GM12878 (cell line): ENCODE measurements around the gene SCN7A.

Source experiments
- EGR1 ChIP-seq, 2 experiments: IDR thresholded peaks; 1 replicate in 1 of 2; 2 replicates in 1 of 2; pipeline ENCODE4 v1.6.1; 2011 to 2012; ENCODE audit warnings: low read depth in 2 of 2, low read length in 2 of 2, borderline replicate concordance in 1 of 2, mild to moderate bottlenecking in 1 of 2, moderate library complexity in 1 of 2
- FOS ChIP-seq: IDR thresholded peaks from 3 replicates; pipeline ENCODE4 v1.6.1; 2011; ENCODE audit warnings: borderline replicate concordance; ENCODE audit not compliant: insufficient read length; ENCODE audit errors: extremely low read depth
- GABPA ChIP-seq: IDR thresholded peaks from 2 replicates; pipeline ENCODE4 v1.6.1; 2014; ENCODE audit warnings: antibody characterized with exemption, low read depth, mild to moderate bottlenecking, inconsistent platforms
- MTA3 ChIP-seq: IDR thresholded peaks from 2 replicates; pipeline ENCODE4 v1.6.1; 2012; ENCODE audit warnings: low read length, inconsistent platforms, borderline replicate concordance
- NFYB ChIP-seq: IDR thresholded peaks from 2 replicates; pipeline ENCODE4 v1.6.1; 2011; ENCODE audit warnings: low read depth, mild to moderate bottlenecking, low read length, improper control_type of control experiment, moderate library complexity; ENCODE audit not compliant: insufficient read depth
- POLR2A ChIP-seq: IDR thresholded peaks from 2 replicates; pipeline ENCODE4 v1.6.1; 2011; ENCODE audit warnings: low read depth, mild to moderate bottlenecking, low read length
- RFX5 ChIP-seq: IDR thresholded peaks from 2 replicates; pipeline ENCODE4 v1.6.1; 2011; ENCODE audit warnings: low read depth, low read length, improper control_type of control experiment
- SMC3 ChIP-seq: IDR thresholded peaks from 2 replicates; pipeline ENCODE4 v1.6.1; 2011; ENCODE audit warnings: low read length, improper control_type of control experiment, borderline replicate concordance
- TF ChIP-seq, protein P1 (sequence below): fragments of 450-650 bp; formaldehyde crosslinking; IDR thresholded peaks from 2 replicates; pipeline ENCODE4 v1.5.0; 2022; ENCODE audit warnings: mild to moderate bottlenecking, missing genetic modification characterization
- TF ChIP-seq, protein P2 (sequence below), 3 experiments: IDR thresholded peaks in 2 of 3; conservative IDR thresholded peaks in 1 of 3; 2 replicates each; pipeline ENCODE4 v1.5.1; 2011; ENCODE audit warnings: low read depth in 3 of 3, low read length in 3 of 3, mild to moderate bottlenecking in 3 of 3, control low read depth in 2 of 3, moderate library complexity in 2 of 3, inconsistent platforms in 1 of 3, mixed read lengths in 1 of 3; ENCODE audit not compliant: control insufficient read depth in 2 of 3, insufficient read depth in 1 of 3; ENCODE audit errors: extremely low read depth in 1 of 3
- TF ChIP-seq, protein P3 (sequence below): IDR thresholded peaks from 2 replicates; pipeline ENCODE4 v1.6.1; 2012; ENCODE audit warnings: mild to moderate bottlenecking, low read depth, low read length
- TF ChIP-seq, protein P4 (sequence below): fragments of 450-650 bp; conservative IDR thresholded peaks from 2 replicates; pipeline ENCODE4 v1.6.1; 2017; ENCODE audit warnings: mild to moderate bottlenecking, moderate library complexity

DNA sequence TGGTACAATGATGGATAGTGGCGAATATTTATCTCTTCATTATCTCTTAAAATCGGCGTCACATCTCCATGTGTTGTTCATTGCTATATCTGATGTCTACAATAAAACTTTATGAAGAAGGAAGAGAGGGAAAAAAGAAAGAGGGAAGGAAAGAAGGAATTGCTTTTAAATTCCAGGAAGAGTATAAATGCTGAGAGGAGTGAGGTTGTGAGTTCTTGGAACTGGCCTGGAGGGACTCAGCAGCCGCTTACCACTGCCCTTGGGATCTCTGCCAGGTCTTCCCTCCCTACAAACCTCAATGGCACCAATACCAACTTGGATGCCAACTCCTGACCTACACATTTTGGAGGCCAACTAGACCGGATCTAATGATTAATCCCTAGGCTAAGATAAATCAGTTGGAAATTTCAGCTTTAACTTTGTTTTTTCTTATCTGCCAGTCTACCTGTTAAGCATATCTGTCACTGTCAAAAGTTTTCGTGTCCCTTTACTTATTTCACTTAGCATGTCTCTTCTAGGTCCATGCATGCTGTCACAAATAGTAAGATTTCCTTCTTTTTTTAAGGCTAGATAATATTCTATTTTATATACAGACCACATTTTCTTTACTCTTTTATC, 128.1 kb downstream of the SCN7A start:
- TF ChIP-seq POLR2A (no peak), NFYB (no peak), RFX5 (no peak), FOS (no peak), EGR1 (IDR thresholded peaks at IDR 0.05; ENCODE audit: borderline replicate concordance in 1 of 2, low read depth in 2 of 2, low read length in 2 of 2) (no peak), SMC3 (no peak), GABPA (no peak), MTA3 (no peak)
- TF ChIP-seq, protein P1, sequence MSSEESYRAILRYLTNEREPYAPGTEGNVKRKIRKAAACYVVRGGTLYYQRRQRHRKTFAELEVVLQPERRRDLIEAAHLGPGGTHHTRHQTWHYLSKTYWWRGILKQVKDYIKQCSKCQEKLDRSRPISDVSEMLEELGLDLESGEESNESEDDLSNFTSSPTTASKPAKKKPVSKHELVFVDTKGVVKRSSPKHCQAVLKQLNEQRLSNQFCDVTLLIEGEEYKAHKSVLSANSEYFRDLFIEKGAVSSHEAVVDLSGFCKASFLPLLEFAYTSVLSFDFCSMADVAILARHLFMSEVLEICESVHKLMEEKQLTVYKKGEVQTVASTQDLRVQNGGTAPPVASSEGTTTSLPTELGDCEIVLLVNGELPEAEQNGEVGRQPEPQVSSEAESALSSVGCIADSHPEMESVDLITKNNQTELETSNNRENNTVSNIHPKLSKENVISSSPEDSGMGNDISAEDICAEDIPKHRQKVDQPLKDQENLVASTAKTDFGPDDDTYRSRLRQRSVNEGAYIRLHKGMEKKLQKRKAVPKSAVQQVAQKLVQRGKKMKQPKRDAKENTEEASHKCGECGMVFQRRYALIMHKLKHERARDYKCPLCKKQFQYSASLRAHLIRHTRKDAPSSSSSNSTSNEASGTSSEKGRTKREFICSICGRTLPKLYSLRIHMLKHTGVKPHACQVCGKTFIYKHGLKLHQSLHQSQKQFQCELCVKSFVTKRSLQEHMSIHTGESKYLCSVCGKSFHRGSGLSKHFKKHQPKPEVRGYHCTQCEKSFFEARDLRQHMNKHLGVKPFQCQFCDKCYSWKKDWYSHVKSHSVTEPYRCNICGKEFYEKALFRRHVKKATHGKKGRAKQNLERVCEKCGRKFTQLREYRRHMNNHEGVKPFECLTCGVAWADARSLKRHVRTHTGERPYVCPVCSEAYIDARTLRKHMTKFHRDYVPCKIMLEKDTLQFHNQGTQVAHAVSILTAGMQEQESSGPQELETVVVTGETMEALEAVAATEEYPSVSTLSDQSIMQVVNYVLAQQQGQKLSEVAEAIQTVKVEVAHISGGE (CRISPR knock-in tag), result no peak
- TF ChIP-seq, protein P2, sequence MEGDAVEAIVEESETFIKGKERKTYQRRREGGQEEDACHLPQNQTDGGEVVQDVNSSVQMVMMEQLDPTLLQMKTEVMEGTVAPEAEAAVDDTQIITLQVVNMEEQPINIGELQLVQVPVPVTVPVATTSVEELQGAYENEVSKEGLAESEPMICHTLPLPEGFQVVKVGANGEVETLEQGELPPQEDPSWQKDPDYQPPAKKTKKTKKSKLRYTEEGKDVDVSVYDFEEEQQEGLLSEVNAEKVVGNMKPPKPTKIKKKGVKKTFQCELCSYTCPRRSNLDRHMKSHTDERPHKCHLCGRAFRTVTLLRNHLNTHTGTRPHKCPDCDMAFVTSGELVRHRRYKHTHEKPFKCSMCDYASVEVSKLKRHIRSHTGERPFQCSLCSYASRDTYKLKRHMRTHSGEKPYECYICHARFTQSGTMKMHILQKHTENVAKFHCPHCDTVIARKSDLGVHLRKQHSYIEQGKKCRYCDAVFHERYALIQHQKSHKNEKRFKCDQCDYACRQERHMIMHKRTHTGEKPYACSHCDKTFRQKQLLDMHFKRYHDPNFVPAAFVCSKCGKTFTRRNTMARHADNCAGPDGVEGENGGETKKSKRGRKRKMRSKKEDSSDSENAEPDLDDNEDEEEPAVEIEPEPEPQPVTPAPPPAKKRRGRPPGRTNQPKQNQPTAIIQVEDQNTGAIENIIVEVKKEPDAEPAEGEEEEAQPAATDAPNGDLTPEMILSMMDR (IDR thresholded peaks at IDR 0.05 in 2 of 3, conservative IDR thresholded peaks at IDR 0.05 in 1 of 3; ENCODE audit: control insufficient read depth in 2 of 3, extremely low read depth in 1 of 3, insufficient read depth in 1 of 3, low read depth in 3 of 3, low read length in 3 of 3), result no peak
- TF ChIP-seq, protein P3, sequence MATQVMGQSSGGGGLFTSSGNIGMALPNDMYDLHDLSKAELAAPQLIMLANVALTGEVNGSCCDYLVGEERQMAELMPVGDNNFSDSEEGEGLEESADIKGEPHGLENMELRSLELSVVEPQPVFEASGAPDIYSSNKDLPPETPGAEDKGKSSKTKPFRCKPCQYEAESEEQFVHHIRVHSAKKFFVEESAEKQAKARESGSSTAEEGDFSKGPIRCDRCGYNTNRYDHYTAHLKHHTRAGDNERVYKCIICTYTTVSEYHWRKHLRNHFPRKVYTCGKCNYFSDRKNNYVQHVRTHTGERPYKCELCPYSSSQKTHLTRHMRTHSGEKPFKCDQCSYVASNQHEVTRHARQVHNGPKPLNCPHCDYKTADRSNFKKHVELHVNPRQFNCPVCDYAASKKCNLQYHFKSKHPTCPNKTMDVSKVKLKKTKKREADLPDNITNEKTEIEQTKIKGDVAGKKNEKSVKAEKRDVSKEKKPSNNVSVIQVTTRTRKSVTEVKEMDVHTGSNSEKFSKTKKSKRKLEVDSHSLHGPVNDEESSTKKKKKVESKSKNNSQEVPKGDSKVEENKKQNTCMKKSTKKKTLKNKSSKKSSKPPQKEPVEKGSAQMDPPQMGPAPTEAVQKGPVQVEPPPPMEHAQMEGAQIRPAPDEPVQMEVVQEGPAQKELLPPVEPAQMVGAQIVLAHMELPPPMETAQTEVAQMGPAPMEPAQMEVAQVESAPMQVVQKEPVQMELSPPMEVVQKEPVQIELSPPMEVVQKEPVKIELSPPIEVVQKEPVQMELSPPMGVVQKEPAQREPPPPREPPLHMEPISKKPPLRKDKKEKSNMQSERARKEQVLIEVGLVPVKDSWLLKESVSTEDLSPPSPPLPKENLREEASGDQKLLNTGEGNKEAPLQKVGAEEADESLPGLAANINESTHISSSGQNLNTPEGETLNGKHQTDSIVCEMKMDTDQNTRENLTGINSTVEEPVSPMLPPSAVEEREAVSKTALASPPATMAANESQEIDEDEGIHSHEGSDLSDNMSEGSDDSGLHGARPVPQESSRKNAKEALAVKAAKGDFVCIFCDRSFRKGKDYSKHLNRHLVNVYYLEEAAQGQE, result no peak
- TF ChIP-seq, protein P4, sequence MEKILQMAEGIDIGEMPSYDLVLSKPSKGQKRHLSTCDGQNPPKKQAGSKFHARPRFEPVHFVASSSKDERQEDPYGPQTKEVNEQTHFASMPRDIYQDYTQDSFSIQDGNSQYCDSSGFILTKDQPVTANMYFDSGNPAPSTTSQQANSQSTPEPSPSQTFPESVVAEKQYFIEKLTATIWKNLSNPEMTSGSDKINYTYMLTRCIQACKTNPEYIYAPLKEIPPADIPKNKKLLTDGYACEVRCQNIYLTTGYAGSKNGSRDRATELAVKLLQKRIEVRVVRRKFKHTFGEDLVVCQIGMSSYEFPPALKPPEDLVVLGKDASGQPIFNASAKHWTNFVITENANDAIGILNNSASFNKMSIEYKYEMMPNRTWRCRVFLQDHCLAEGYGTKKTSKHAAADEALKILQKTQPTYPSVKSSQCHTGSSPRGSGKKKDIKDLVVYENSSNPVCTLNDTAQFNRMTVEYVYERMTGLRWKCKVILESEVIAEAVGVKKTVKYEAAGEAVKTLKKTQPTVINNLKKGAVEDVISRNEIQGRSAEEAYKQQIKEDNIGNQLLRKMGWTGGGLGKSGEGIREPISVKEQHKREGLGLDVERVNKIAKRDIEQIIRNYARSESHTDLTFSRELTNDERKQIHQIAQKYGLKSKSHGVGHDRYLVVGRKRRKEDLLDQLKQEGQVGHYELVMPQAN, result no peak
